ENCODE results near the gene HYPK. TPM values are rescaled to one million over a fixed set of nuclear protein-coding genes. Genes with fewer than 3 reads are reported as not detected.

Gene HYPK
- total and polyA plus RNA-seq, 2 experiments from 2014 or later, result 7.2 to 40.1 TPM

GRCh38 chr15:43763819-43764446 is 36.5 kb upstream of the HYPK start (continued):
- TF ChIP-seq ZNF462 (CRISPR knock-in tag; IDR thresholded peaks at IDR 0.05), result no peak
- TF ChIP-seq ZNF114 (CRISPR knock-in tag; IDR thresholded peaks at IDR 0.05), result no peak
- TF ChIP-seq POLR2AphosphoS5 (IDR thresholded peaks at IDR 0.05; ENCODE audit: low read depth), result no peak
- TF ChIP-seq CTCF (conservative IDR thresholded peaks at IDR 0.05; ENCODE audit: low read depth in 2 of 2), result no peak

- Histone ChIP-seq H3K4me3 (no peak overlapping the region), H2AFZ (no peak overlapping the region), H3K4me2 (no peak overlapping the region), H3K9me2 (ENCODE audit: insufficient read depth) (no peaks in the 10 kb centered on the region), H3K4me1 (ENCODE audit: insufficient read depth) (peaks cover under 1% of the 10 kb centered on the region), H3K36me3 (ENCODE audit: insufficient read depth) (peaks cover 76% of the 10 kb centered on the region), H3K27ac (ENCODE audit: low read depth) (no peak overlapping the region), H3F3A (replicated peaks; ENCODE audit: low read depth) (peaks cover 66% of the 10 kb centered on the region), H3K27me3 (ENCODE audit: insufficient read depth) (no peaks in the 10 kb centered on the region), H3K79me2 (replicated peaks; ENCODE audit: insufficient read depth) (no peaks in the 10 kb centered on the region), H4K20me1 (replicated peaks; ENCODE audit: insufficient read depth) (peaks cover 41% of the 10 kb centered on the region)
- H3K36me3 Mint-ChIP-seq (ENCODE audit: low read depth), result peaks cover 92% of the 10 kb centered on the region
- peak; percentile 86 for ATAC-seq
- peaks cover 5% of the 10 kb centered on the region; the same call in 2 of the 3 replicates for H3K4me1 Mint-ChIP-seq
- H3K4me3 Mint-ChIP-seq, result no peak overlapping the region
- TF ChIP-seq CREB1 (CRISPR knock-in tag; IDR thresholded peaks at IDR 0.05; ENCODE audit: low read depth), result no peak
- peak; percentile 73 to 94 for TF ChIP-seq CTCF (conservative IDR thresholded peaks at IDR 0.05; ENCODE audit: low read depth in 2 of 2)
- no peak overlapping the region for H3K27ac Mint-ChIP-seq
- peak; percentile 90 for DNase-seq (ENCODE audit: low spot score)
- H3K9me3 Mint-ChIP-seq, result no peaks in the 10 kb centered on the region
- peaks cover 3% of the 10 kb centered on the region for H3K27me3 Mint-ChIP-seq (ENCODE audit: insufficient read depth, low read depth, poor library complexity)
Observed at GRCh38 chr15:43769584-43770228, 30.7 kb upstream of the HYPK start.
